GM21360 (cell line): ENCODE data around the gene STRIP1.

ENCODE experiments used
- ATAC-seq: cut with Tn5 transposase; IDR thresholded peaks from one replicate; pipeline ENCODE4 v1.9.1; 2021; ENCODE audit warnings: mild to moderate bottlenecking, moderate library complexity; ENCODE audit not compliant: unreplicated experiment

Gene STRIP1

DNA sequence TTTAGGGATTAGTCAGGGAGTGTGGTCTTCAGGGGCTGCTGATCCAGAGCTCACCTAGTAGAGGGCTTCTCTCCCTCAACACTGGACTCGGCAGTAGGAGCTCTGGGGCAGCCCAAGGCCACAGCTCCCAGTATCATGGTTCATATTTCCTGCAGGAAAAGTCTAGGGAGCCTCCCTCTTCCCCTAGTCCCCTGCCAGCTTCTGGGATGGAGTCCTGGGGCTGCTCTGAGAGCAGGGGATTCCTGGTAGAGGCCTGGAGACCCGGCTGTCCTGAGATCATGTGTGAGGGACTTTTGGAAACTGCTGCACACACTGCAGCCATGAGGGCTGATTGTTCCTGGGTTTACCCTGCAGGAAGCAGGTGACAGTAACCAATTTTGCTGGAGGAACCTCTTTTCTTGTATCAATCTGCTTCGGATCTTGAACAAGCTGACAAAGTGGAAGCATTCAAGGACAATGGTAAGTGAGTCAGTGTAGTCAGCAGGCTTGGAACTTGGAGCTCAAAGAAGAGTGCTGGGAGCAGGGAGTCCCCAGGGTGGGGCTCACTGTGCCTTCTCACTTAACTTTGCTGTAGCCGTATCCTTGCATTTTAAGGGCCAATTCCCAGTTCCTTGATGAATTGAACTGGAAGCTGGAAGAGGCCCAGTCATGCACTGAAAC, 16.3 kb downstream of the STRIP1 start:
- ATAC-seq, result no peak

GRCh38 chr1:110051262-110051648, 16.8 kb downstream of the STRIP1 start:
- no peak for ATAC-seq

- ATAC-seq, result no peak
Measured at GRCh38 chr1:110053552-110054428, 19.4 kb downstream of the STRIP1 start.

DNA sequence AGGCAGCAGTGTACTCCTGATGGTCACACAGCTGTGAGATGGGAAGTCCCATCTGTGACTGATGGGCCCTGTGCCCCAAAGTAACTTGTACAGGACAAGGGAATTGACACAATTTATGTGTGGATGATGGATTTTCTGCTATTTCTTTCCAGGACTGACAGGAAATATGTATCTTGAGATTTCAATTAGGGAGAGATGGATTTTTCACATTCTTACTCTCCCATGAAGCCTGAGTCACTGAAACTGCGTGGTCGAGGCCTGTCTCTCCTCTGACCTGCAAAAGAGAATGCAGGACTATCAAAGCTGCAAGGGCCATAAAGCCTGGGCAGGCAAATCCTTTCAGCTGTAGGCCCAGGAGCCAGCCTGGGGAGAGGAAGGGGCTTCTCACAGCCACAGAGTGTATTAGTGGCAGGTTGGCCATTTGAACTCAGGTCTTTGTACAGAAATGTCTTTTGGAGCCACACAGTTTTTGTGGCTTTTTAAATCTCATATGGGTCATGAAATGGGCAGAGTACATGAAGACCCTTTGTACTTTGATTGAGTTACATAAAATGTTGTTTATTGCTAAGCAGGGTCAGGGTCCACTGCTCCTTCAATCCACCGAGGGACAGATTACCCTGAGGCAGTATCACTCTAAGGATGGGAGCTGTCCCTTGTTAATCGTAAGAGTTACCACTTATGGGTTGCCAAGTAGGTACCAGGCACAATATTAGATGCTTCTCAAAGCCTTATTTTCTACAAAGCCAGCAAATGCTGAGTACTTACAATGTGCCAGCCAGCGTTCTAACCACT, 21.3 kb downstream of the STRIP1 start:
- ATAC-seq, result no peak

- ATAC-seq, result no peak
Measured at GRCh38 chr1:110056285-110056683, 21.9 kb downstream of the STRIP1 start.

- ATAC-seq, result no peak
Measured at GRCh38 chr1:110056776-110057175, 22.4 kb downstream of the STRIP1 start.

DNA sequence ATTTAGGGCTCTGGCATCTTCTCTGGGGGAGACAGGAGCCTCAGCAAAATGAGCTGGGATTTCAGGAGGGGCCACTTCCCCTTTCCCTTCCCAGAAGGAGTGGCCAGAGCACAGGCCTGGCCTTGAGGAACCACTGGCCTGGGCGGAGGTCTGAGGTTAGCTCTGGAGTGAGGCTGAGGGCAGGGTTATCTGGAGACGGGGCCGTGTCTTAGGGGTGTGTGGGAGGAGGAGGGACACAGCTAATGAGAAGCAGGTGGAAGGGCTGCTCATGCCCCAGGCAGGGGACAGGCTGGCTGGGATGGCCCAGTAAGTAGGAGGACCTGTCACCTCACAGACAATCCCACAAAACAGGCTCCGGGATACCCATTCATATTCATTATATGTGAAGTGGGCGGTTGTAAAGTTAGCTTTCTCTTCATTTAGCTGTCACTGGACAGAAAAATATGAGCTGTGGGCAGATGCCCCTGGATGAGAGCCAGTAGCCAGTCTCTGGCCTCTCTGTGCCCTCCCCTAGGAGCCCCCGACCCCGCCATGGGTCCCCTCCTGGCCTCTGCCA, 23.6 kb downstream of the STRIP1 start:
- ATAC-seq, result no peak

DNA sequence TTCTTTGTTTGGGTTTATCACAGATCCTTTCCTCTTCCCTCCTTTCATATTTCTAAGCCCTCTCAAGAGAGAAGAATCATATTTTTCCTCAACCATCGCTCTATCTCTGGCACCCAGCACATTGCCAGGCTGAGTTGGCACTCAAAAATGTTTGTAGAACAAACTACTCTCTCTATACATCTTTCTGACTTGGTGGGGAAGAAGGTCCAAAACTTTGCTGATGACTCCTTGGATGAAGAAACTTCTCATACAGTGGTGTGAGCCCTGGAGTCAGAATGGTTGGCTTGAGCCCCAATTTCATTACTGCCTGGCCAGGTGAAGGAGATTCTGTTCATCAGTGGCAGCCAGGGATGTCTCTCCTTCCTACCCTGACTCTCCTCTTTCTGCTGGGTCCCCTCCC, 24.2 kb downstream of the STRIP1 start:
- no peak for ATAC-seq

GRCh38 chr1:110059133-110059863, 24.9 kb downstream of the STRIP1 start:
- no peak for ATAC-seq

GRCh38 chr1:110060034-110060661, 25.7 kb downstream of the STRIP1 start:
- no peak for ATAC-seq

GRCh38 chr1:110060662-110061060, 26.2 kb downstream of the STRIP1 start:
- ATAC-seq, result no peak

DNA sequence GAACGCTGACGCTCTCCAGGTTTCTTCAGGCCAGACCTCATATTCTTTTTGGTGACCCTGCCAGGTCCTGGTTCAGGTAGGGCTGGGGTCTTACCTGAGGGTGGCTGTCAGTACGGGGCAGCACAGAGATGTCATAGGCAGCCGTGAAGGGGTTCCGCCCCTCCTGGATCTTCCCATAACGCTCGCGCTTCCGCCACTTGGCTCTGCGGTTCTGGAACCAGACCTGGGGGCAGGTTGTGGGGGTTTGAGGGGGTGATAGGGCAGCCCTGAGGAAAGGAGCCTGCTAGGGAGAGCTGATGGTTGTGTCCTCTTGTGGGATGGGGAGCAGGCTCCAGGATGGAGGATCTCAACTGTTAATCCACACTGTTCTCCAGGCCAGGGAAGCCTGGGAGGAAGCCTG, 26.9 kb downstream of the STRIP1 start:
- ATAC-seq, result no peak

DNA sequence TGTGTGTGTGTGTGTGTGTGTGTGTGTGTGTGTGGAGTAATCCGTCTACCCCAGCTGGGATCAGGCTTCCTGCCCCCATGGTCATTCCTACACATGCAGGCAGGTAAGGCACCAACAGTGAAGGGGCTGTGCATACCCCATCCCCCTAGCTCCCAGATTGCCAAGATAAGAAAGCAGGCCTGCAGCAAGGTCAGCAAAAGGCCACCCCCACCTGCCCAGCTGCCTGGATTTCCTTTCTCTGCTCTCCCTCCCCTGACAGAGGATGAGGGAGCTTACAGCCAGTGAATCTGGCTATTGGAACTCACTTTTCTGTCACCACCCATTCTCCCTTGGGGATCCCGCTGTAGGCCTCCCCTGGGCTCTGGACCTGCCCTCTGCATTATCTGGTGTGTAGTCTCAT, 28.2 kb downstream of the STRIP1 start:
- no peak for ATAC-seq

- no peak for ATAC-seq
Measured at GRCh38 chr1:110063781-110064180, 29.4 kb downstream of the STRIP1 start.

GRCh38 chr1:110064576-110065337, 30.3 kb downstream of the STRIP1 start:
- ATAC-seq, result no peak

- no peak for ATAC-seq
Measured at GRCh38 chr1:110065841-110066240, 31.4 kb downstream of the STRIP1 start.

DNA sequence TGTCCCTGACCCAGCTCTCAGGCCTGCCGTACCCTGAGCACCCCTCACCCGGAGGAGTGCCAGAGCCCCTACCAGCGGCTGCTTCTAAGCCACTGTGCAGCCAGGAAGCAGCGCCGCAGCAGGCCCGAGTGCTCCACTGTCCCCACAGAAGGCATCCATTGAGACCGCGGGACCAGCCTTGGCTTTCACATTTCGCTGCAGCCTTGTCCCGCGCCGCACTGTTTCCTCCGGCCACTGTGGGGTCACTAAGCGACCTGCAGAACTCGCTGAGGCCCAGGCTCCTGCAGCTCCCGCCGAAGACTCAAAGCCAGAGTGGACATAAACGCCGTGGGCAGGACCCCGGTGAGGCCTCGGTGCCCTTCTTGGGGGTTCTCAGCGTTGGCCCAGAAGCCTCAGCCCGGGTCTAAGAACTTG, 33.1 kb downstream of the STRIP1 start:
- no peak for ATAC-seq

DNA sequence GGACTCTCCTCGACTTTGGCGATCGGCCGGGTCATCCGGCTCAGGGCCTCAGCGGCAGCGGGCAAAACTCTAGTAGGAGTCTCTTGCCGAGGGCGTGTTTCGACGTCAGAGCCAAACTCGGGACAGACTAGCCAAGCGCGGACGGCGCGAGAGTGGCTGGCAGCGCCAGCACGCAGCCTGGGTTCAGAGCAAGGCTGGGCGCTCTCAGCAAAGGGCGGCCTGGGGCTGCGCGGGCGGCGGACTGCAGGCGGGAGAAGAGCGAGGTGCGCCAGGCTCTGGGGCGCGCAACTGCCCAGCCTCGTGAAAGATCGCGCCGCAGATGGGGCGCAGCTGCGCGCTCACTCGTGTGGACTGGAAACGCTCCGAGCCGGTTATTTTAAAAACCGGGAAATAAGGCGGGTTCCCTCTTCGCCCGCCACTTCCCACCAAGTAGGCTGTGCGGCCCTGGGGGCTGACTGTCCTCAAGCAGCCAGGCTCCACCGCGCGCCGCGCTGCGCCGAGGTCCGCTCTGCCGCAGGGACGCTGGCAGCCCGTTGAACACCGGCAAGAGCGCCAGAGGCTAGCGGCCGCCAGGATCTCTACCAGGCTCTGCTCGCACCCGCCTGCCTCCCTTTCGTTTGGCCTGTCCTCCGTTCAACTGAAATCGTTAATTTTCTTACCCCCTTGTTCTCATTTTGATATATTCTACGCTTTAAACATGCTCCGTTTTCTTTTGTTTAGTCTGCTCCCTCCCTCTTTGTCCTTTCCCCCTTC, 33.6 kb downstream of the STRIP1 start:
- no peak for ATAC-seq
